ENCODE data around the gene WDFY4.

Gene WDFY4

DNA sequence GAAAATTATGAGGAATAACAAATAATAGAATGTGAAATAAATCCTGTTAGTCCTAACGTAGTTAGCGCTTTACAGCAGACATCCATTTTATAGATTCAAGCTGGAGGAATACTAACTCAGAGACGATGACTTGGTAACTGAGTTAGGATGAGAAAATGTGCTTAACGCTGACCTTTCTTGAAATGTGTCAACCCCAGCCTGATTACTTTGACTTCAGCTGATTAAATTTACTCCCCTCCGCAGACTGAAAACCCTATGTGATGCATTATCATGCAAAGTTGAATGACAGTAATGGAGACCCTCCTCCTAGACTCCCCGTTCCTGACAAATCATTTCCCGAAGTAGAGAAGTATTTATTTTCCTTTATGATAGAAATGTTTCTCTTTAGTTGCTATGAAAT lies 54.5 kb downstream of the WDFY4 start:
- no peak for FAIRE-seq

GRCh38 chr10:48740015-48740707 lies 55.5 kb downstream of the WDFY4 start:
- DNase-seq (ENCODE audit: insufficient read length, low spot score) = no peak
- no peak for FAIRE-seq

More for the DNA sequence above, 54.5 kb downstream of the WDFY4 start:
- DNase-seq (ENCODE audit: insufficient read length, low spot score) = no peak

DNA sequence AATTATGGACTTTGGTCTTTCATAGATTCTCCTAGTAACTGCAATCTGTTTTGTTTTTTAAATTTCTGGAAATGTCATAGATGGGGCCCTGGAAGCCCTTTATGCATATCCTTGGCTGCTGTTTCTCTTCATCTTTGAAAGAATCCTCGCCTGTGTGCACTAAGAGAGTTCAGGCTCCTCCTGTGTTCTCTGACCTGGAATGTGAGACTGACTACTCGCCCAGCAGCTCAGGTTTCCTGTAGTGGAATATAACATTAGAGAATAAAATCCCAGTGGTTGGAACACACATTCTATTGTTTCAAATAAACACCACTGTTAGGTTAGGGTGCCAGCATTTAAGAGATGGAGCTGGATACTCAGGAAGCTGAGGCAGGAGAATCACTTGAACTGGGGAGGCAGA lies 56.3 kb downstream of the WDFY4 start:
- no peak for DNase-seq (ENCODE audit: insufficient read length, low spot score)
- FAIRE-seq = no peak

DNA sequence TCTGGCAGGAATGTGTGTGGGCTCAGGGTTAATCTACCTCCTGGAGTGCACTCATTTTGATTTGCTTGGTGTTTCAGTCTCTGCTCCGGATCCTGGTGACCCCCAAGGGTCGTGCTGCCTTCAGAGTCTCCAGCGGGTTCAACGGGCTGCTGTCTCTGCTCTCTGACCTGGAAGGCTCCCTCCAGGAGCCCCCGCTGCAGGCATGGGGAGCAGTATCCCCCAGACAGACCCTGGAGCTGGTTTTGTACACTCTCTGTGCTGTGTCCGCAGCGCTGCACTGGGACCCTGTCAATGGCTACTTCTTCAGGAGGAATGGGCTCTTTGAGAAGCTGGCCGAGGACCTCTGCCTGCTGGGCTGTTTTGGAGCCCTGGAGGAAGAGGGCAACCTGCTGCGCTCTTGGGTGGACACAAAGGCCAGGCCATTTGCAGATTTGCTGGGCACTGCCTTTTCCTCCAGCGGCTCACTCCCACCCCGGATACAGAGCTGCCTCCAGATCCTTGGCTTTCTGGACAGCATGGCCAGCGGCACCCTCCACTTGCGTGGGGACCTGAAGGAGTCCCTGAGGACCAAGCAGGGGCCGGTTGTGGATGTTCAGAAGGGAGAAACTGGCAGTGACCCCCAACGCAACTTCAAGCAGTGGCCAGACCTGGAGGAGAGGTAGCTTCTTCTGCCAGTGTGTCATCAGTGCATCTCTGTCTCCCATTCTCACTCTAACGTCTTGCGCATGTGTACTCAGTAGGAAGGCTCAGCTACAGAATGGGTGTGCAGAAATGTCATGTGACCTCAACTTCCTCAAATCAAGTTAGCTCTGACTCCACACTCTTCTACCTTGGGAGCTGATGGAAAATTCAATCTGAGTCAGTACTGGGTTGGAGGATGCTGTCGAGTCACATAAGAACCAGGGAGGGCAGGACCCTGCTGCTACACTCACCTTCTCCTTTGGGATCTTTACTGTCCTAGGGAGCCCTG lies 58.5 kb downstream of the WDFY4 start:
- FAIRE-seq = no peak

DNA sequence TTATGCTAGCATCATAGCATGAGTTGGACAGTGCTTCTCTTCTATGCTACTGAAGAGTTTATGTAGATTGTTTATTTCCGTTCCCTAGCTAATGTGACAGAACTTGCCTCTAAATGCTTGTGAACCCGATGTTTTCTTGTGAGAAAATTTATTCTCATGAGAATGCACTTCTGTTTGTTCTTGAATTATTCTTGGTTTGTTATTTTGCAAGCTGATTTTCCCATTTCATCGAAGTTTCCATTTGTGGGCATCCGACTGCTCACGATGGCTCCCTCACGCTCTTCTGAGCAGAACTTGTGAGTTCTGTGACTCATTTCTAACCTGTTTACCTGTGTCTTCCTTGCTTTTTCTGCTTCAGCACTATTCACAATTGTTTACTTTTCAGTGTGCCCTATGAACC lies 59.9 kb downstream of the WDFY4 start:
- FAIRE-seq = no peak

More for the DNA sequence above, 58.5 kb downstream of the WDFY4 start:
- DNase-seq (ENCODE audit: insufficient read length, low spot score) = no peak

GRCh38 chr10:48745662-48746245 lies 61.1 kb downstream of the WDFY4 start:
- DNase-seq (ENCODE audit: insufficient read length, low spot score) (no peak), FAIRE-seq (no peak)

More for the DNA sequence above, 59.9 kb downstream of the WDFY4 start:
- DNase-seq (ENCODE audit: insufficient read length, low spot score) = no peak

- DNase-seq (ENCODE audit: insufficient read length, low spot score) (no peak), FAIRE-seq (no peak)
These were observed 63.9 kb downstream of the WDFY4 start for GRCh38 chr10:48748573-48748972.

GRCh38 chr10:48749254-48749787 lies 64.6 kb downstream of the WDFY4 start:
- DNase-seq (ENCODE audit: insufficient read length, low spot score) (no peak), FAIRE-seq (peak; percentile 95)

GRCh38 chr10:48750019-48750418 lies 65.3 kb downstream of the WDFY4 start:
- DNase-seq (ENCODE audit: insufficient read length, low spot score) (no peak), FAIRE-seq (no peak)

GRCh38 chr10:48750991-48751390 lies 66.3 kb downstream of the WDFY4 start:
- FAIRE-seq (no peak), DNase-seq (ENCODE audit: insufficient read length, low spot score) (no peak)

DNA sequence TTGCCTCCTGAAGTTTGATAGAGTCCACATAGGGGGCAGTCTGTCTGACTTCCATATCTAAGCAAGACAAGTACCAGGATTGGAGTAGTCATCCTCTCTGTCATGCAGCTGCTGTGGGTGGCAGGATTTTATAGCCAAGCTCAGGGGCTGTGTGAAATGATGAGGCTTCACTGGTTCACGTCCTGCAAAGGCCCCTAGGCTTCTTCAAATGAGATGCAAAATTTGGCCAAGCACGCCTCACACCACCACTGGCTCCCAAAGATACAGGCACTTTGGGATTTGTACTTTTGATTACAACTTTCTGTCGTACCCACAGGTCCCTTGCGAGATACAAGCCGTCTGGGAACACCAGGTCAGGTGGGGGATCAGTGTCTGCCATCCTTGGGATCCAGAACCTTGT lies 67.1 kb downstream of the WDFY4 start:
- no peak for FAIRE-seq

GRCh38 chr10:48758411-48758810 lies 73.7 kb downstream of the WDFY4 start:
- FAIRE-seq (no peak), DNase-seq (ENCODE audit: insufficient read length, low spot score) (no peak)

More for the DNA sequence above, 67.1 kb downstream of the WDFY4 start:
- no peak for DNase-seq (ENCODE audit: insufficient read length, low spot score)

- DNase-seq (ENCODE audit: insufficient read length, low spot score) = no peak
- FAIRE-seq = no peak
These were observed 74.6 kb downstream of the WDFY4 start for GRCh38 chr10:48759113-48759901.

DNA sequence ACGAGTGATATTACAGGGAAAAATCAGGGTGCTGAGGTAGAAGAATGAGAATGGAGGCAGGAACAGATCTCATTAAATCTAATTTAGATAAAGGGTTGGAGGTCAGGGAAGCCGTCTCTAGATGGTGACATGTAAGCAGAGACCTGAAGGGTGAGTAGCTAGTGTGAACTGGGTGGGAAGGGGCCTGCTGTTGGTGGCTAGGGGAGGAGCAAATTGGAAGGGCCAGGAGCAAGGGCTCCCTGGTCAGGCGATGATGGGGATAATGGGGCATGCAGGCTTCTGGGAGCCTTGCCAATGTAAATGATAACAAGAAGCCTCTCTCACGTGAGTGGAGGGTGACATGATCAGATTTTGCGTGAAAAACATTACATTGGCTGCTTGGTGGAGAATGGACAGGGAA lies 76.3 kb downstream of the WDFY4 start:
- FAIRE-seq = no peak

GRCh38 chr10:48762064-48763042 lies 77.7 kb downstream of the WDFY4 start:
- DNase-seq (ENCODE audit: insufficient read length, low spot score) = no peak
- FAIRE-seq = no peak

More for the DNA sequence above, 76.3 kb downstream of the WDFY4 start:
- DNase-seq (ENCODE audit: insufficient read length, low spot score) = no peak

DNA sequence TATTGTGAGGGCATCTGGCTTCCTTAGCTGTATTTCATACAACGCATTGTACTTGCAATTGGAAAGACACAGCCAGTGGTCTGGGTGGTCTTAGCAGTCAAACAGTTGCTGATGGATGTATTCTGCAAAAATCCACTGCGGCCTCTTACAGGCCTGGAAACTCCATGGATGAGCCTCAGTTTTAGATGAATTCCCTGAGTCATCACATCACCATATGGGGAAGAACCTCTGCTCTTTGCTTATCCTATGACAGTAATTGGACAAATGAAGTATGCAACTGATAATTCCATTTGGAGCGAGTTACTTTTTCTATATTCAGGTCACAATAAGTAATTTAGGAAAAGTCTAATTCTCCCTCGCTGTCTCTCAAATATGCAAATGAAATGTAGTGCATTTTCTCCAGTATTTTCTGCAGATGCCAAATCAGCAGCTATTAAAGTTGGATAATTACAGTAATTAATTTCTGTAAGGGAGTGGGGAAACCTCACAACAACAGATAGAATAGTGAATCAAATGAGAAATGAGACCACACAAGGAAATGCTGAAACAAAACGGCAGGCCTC lies 78.8 kb downstream of the WDFY4 start:
- FAIRE-seq (no peak), DNase-seq (ENCODE audit: insufficient read length, low spot score) (no peak)

DNA sequence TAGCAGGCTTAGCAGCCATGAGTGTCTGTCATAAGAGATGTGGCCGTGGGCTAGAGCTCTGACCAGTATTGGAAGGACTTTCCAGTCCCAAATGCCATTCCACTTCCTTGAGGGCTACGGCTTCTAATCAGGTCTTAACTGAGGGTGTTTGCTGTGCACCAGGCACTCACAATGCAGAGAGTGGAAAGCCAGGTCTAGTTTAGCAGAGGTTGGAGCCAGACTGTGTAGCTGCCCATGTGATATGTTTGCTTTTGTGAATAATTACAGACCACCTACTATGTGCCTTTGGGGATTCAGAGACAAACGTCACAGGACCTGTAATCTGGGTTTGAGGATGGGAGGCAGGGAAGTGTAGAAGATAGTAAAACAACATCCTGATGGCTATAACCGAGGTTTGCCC lies 79.8 kb downstream of the WDFY4 start:
- no peak for DNase-seq (ENCODE audit: insufficient read length, low spot score)
- FAIRE-seq = no peak

GRCh38 chr10:48765039-48765438 lies 80.4 kb downstream of the WDFY4 start:
- no peak for DNase-seq (ENCODE audit: insufficient read length, low spot score)
- no peak for FAIRE-seq

GRCh38 chr10:48765527-48765926 lies 80.9 kb downstream of the WDFY4 start:
- no peak for FAIRE-seq
- DNase-seq (ENCODE audit: insufficient read length, low spot score) = no peak

Measured in HTR-8/SVneo (cell line).